Adrenal gland (tissue), 5 donors: Measurements from ENCODE around the gene ITGAV.

Experiments used
- CTCF ChIP-seq, 6 experiments: fragments of 450-650 bp in 4 of 6; fragments of 200-600 bp in 2 of 6; sonication (generic) in 1 of 6; IDR thresholded peaks; 1 replicate in 5 of 6; 2 replicates in 1 of 6; pipeline versions ENCODE4 v1.5.1 to v1.8.0; 2016 to 2021; ENCODE audit warnings: antibody characterized with exemption in 6 of 6, mild to moderate bottlenecking in 2 of 6, moderate library complexity in 1 of 6
- POLR2A ChIP-seq, 2 donors: fragments of 450-650 bp; IDR thresholded peaks; one replicate each; pipeline ENCODE4 v1.6.1; 2017; ENCODE audit warnings: antibody characterized with exemption in 2 of 2, mild to moderate bottlenecking in 2 of 2, moderate library complexity in 1 of 2
- donor health status: DM: no; HTN: no; CAD: no.

DNA sequence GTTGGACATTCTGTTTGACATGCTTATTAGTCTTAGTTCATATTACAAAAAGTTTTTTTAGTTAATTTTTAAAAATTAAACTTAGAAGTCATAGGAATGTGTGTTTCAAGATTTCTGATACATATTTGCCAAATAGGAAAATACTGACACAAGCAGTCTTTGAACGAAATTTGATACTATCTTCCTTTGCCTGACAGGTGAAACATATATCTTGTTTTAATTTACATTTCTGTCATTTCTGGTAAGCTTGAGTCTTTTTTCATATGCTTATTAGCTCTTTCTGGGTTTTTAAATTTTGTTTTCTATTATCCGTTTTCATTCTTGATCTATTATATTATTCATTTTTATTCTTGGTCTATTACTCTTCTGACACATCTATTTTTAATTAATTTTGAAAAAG lies 24.5 kb downstream of the ITGAV start:
- TF ChIP-seq CTCF (IDR thresholded peaks at IDR 0.05) (no peak), POLR2A (IDR thresholded peaks at IDR 0.05) (no peak)
